OCI-LY7 (cell line): ENCODE measurements around the gene PARP6.

Experiments used
- EZH2phosphoT487 ChIP-seq: fragments of 200-600 bp; sonication (generic); IDR thresholded peaks from 2 replicates; pipeline ENCODE4 v1.6.1; 2018; ENCODE audit warnings: low read depth, borderline replicate concordance, mild to moderate bottlenecking, mixed run types, antibody characterized with exemption, low read length, moderate library complexity, mixed read lengths
- TF ChIP-seq, protein P1 (sequence below): fragments of 200-600 bp; sonication (generic); conservative IDR thresholded peaks from 2 replicates; pipeline ENCODE4 v1.5.1; 2014; ENCODE audit warnings: mild to moderate bottlenecking, antibody characterized with exemption, low read length, moderate library complexity, mixed read lengths

- TF ChIP-seq, protein P1, sequence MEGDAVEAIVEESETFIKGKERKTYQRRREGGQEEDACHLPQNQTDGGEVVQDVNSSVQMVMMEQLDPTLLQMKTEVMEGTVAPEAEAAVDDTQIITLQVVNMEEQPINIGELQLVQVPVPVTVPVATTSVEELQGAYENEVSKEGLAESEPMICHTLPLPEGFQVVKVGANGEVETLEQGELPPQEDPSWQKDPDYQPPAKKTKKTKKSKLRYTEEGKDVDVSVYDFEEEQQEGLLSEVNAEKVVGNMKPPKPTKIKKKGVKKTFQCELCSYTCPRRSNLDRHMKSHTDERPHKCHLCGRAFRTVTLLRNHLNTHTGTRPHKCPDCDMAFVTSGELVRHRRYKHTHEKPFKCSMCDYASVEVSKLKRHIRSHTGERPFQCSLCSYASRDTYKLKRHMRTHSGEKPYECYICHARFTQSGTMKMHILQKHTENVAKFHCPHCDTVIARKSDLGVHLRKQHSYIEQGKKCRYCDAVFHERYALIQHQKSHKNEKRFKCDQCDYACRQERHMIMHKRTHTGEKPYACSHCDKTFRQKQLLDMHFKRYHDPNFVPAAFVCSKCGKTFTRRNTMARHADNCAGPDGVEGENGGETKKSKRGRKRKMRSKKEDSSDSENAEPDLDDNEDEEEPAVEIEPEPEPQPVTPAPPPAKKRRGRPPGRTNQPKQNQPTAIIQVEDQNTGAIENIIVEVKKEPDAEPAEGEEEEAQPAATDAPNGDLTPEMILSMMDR, result no peak
- TF ChIP-seq EZH2phosphoT487, result no peak
Observed at GRCh38 chr15:72227720-72228119, 44.6 kb downstream of the PARP6 start.
